Chondrocyte (in vitro differentiated cells): Measurements from ENCODE around the gene ATP5PF. TPM values are rescaled to one million over a fixed set of nuclear protein-coding genes. Genes with fewer than 3 reads are reported as not detected.

Experiments
- DNase-seq: peaks from one replicate; pipeline ENCODE4 v3.0.0; 2021; ENCODE audit warnings: mixed read lengths, low spot score
- H3K27ac Mint-ChIP-seq: one replicate; pipeline ENCODE4 v1.8.0; 2021; ENCODE audit warnings: mild to moderate bottlenecking, moderate library complexity, mixed read lengths; ENCODE audit not compliant: unreplicated experiment
- H3K27me3 Mint-ChIP-seq: 2 replicates; pipeline ENCODE4 v1.8.0; 2021; ENCODE audit warnings: low read depth, mixed read lengths
- H3K36me3 Mint-ChIP-seq: 2 replicates; pipeline ENCODE4 v1.8.0; 2021; ENCODE audit warnings: low read depth, mixed read lengths
- H3K4me1 Mint-ChIP-seq: 2 replicates; pipeline ENCODE4 v1.8.0; 2021; ENCODE audit warnings: low read depth, mild to moderate bottlenecking, mixed read lengths
- H3K4me3 Mint-ChIP-seq: one replicate; pipeline ENCODE4 v1.8.0; 2021; ENCODE audit warnings: mild to moderate bottlenecking, moderate library complexity, mixed read lengths; ENCODE audit not compliant: unreplicated experiment
- H3K9me3 Mint-ChIP-seq: 2 replicates; pipeline ENCODE4 v1.8.0; 2021; ENCODE audit warnings: low read depth, mixed read lengths
- CTCF ChIP-seq: fragments of 200-600 bp; sonication (generic); IDR thresholded peaks from 2 replicates; pipeline ENCODE4 v1.5.0; 2021; ENCODE audit warnings: antibody characterized with exemption, mild to moderate bottlenecking, moderate library complexity
- total RNA-seq: library from RNA; stranded (reverse); gene quantifications from 3 replicates; pipeline ENCODE4 v1.2.1, GENCODE V29; 2021

Gene ATP5PF
- total RNA-seq, 1 donor from 2014 or later = 102 TPM

- no peak for DNase-seq
- Mint-ChIP-seq H3K36me3 (no peaks in the 10 kb centered on the region), H3K4me1 (peaks cover 27% of the 10 kb centered on the region), H3K4me3 (no peak overlapping the region), H3K27me3 (peaks cover 3% of the 10 kb centered on the region), H3K27ac (peak overlapping the region; percentile 83), H3K9me3 (no peaks in the 10 kb centered on the region)
- no peak for TF ChIP-seq CTCF
Observed at GRCh38 chr21:25689226-25689625, 45.5 kb downstream of the ATP5PF start.

GRCh38 chr21:25688275-25689155 lies 46.2 kb downstream of the ATP5PF start:
- Mint-ChIP-seq H3K27ac (peak overlapping the region; percentile 83), H3K9me3 (no peaks in the 10 kb centered on the region), H3K36me3 (no peaks in the 10 kb centered on the region), H3K27me3 (peaks cover 3% of the 10 kb centered on the region), H3K4me3 (no peak overlapping the region), H3K4me1 (peaks cover 27% of the 10 kb centered on the region)
- no peak for DNase-seq
- no peak for TF ChIP-seq CTCF

- Mint-ChIP-seq H3K27me3 (peaks cover 3% of the 10 kb centered on the region), H3K4me1 (peaks cover 27% of the 10 kb centered on the region), H3K9me3 (no peaks in the 10 kb centered on the region), H3K4me3 (no peak overlapping the region), H3K27ac (no peak overlapping the region), H3K36me3 (no peaks in the 10 kb centered on the region)
- no peak for DNase-seq
- no peak for TF ChIP-seq CTCF
Observed at GRCh38 chr21:25687787-25688186, 46.9 kb downstream of the ATP5PF start.

GRCh38 chr21:25682382-25682781 lies 52.3 kb downstream of the ATP5PF start:
- no peak overlapping the region for H3K4me3 Mint-ChIP-seq
- peaks cover 4% of the 10 kb centered on the region for H3K36me3 Mint-ChIP-seq
- no peak overlapping the region for H3K27ac Mint-ChIP-seq
- no peak for DNase-seq
- no peak for TF ChIP-seq CTCF
- H3K4me1 Mint-ChIP-seq = no peaks in the 10 kb centered on the region
- peaks cover 4% of the 10 kb centered on the region for H3K9me3 Mint-ChIP-seq
- H3K27me3 Mint-ChIP-seq = peaks cover 8% of the 10 kb centered on the region

GRCh38 chr21:25676451-25676850 lies 58.3 kb downstream of the ATP5PF start:
- Mint-ChIP-seq H3K27me3 (peaks cover 5% of the 10 kb centered on the region), H3K4me1 (no peaks in the 10 kb centered on the region), H3K27ac (no peak overlapping the region), H3K36me3 (peaks cover 4% of the 10 kb centered on the region), H3K9me3 (peaks cover 4% of the 10 kb centered on the region), H3K4me3 (no peak overlapping the region)
- TF ChIP-seq CTCF = no peak
- DNase-seq = no peak

Other genes starting within 250 kb of the ATP5PF start
- gene MRPL39, start 127.4 kb downstream of the ATP5PF start, total RNA-seq = 21.0 to 22.7 TPM (median 21.5 TPM) in 3 replicates
- gene JAM2, start 95.6 kb downstream of the ATP5PF start, total RNA-seq = 6.6 to 7.1 TPM (median 7.0 TPM) in 3 replicates
- gene GABPA, start 68 bp upstream of the ATP5PF start, total RNA-seq = 17.9 to 20.2 TPM (median 18.5 TPM) in 3 replicates